IMR-90 (cell line): Measurements from ENCODE around the gene TBCD. TPM values are rescaled to one million over a fixed set of nuclear protein-coding genes. Genes with fewer than 3 reads are reported as not detected.

ENCODE experiments used
- polyA plus RNA-seq, 3 experiments: library from polyadenylated mRNA; depleted of rRNA; stranded (reverse); fragments of >200 nt; gene quantifications; 2 replicates each; pipeline ENCODE4 v1.2.3, GENCODE V29; 2012; ENCODE audit warnings: low replicate concordance in 1 of 3
- total RNA-seq: library from RNA; depleted of rRNA; stranded (reverse); fragments of >200 nt; gene quantifications from 2 replicates; pipeline ENCODE4 v1.2.3, GENCODE V29; 2012; rRNA removed

Gene TBCD
- total and polyA plus RNA-seq, 2 of the 4 experiments (the other 2 are of a cell fraction) = 21.9 to 54.5 TPM

Other genes starting within 250 kb of the TBCD start
- gene FOXK2, start 232.3 kb upstream of the TBCD start, total RNA-seq = 12.5 and 16.1 TPM in 2 replicates
- 20.0 and 23.9 TPM in 2 replicates for gene FOXK2, start 232.3 kb upstream of the TBCD start, polyA plus RNA-seq (2012; rRNA removed)
- 65.8 and 98.2 TPM in 2 replicates for gene WDR45B, start 103.6 kb upstream of the TBCD start, total RNA-seq
- 99.1 and 110 TPM in 2 replicates for gene WDR45B, start 103.6 kb upstream of the TBCD start, polyA plus RNA-seq (2012; rRNA removed)
- gene RAB40B, start 53.4 kb upstream of the TBCD start, total RNA-seq = 10.8 and 14.9 TPM in 2 replicates
- 20.0 and 26.1 TPM in 2 replicates for gene RAB40B, start 53.4 kb upstream of the TBCD start, polyA plus RNA-seq (2012; rRNA removed)
- 18.6 and 20.6 TPM in 2 replicates for gene FN3KRP, start 35.4 kb upstream of the TBCD start, total RNA-seq
- gene FN3KRP, start 35.4 kb upstream of the TBCD start, polyA plus RNA-seq (2012; rRNA removed) = 20.3 and 21.4 TPM in 2 replicates
- 0.83 and 0.90 TPM in 2 replicates for gene FN3K, start 16.4 kb upstream of the TBCD start, total RNA-seq
- gene FN3K, start 16.4 kb upstream of the TBCD start, polyA plus RNA-seq (2012; rRNA removed) = 2.0 and 2.9 TPM in 2 replicates
- not detected in 2 replicates for gene ZNF750, start 88.0 kb downstream of the TBCD start, total RNA-seq
- gene ZNF750, start 88.0 kb downstream of the TBCD start, polyA plus RNA-seq (2012; rRNA removed) = not detected in 2 replicates